Raji (cell line): Measurements from ENCODE around the gene MTCH1.

Experiments
- POLR2A ChIP-seq: IDR thresholded peaks from 2 replicates; pipeline ENCODE4 v1.6.1; 2011; ENCODE audit warnings: low read depth, low read length, control low read depth; ENCODE audit not compliant: insufficient read depth

Gene MTCH1

GRCh38 chr6:36957773-36958271 lies 28.2 kb downstream of the MTCH1 start:
- no peak for TF ChIP-seq POLR2A

DNA sequence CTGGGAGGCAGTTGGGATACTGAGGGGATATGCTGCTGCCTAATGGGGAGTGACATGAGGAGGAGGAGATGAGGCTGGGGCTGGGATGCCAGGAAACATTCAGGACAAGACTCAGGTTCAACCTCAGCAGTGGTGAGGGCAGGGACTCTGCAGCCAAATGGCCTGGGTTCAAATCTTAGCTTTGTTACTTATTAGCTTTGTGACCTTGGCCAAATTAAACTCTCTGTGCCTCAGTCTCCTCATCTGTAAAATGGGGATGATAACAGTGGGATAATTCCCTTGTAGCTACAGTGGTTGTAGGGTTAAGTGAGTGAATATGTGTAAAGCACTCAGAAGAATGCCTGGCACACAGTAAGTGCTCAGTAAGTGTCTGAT lies 29.6 kb downstream of the MTCH1 start:
- no peak for TF ChIP-seq POLR2A

DNA sequence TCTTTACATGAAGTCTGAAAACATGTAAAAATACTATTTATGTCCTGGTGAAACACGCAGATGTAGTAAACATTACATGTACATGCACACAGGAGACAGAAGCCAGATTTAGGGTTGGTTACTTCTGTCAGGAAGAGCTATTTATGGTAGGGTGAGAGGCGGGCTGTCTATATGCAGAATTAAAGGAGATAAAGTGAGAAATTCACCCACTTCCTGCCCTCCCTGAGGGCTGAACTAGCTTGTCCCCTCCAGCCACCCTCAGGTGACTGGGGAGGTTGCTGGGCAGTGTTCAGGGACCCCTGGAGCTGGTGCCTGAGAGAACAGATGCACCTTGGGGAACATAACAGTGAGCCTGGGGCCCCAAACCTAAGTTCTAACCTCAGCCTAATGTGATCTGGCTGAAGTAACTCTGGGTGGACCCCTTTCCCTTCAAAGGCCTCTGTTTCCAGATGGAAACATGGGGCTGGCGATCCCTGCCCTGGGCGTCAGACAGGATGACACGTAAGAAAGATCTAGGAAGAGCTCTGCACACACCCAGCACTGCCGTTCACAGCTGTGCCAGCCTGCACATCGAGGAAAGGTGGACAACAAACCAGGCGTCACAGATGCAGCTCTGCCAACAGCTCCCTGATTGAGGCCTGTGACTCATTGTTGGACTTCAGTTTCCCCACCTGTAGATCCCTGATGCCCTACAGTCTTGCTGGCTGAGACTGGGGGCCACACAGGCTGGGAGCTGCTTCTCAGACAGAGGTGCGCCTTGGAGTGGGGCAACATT lies 30.1 kb downstream of the MTCH1 start:
- no peak for TF ChIP-seq POLR2A

GRCh38 chr6:36955136-36955535 lies 30.9 kb downstream of the MTCH1 start:
- no peak for TF ChIP-seq POLR2A

DNA sequence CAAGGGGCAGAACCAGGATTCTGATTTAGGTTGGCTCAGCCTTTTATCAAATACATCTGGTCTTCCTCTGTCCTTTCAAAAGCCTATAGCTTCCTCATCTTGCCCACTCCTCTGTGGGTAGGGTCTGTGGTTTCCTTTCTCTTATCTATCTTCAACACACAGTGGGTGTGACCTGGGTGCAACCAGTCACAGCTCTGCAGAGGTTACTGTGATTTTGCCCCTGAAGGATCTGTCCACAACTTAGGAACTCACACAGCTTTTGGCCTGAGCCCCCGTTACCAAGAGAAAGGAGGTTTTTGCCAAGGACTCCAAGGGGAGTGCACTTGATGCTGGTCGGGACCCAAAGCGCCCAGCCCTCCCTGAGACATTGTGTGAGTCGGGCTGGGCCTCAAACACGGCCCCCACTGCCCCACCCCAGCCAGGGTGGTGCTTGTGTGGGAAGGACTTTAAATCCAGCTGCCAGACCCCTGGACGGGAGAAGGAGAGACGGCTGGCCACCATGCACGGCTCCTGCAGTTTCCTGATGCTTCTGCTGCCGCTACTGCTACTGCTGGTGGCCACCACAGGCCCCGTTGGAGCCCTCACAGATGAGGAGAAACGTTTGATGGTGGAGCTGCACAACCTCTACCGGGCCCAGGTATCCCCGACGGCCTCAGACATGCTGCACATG lies 31.6 kb downstream of the MTCH1 start, which contains the start of gene PI16:
Gene PI16 (plus strand): TSS at position 477 of the 670 bp plus-strand sequence. CDS start 23 bp downstream, at position 500.
- no peak for TF ChIP-seq POLR2A

DNA sequence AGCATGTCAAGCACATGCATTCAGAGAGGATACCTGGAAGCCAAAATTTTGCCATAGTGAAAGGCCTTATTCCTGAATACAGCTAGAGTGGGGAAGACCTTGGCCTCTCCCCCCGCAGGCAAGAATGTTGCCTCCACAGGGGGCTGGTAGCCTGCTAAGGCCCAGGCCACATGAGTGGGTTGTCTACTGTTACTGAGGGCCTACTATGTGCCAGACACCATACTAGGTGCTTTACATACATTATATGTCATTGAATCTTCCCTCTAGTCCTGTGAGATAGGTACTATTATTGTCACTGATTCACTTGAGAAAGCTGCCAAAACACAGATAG lies 32.1 kb downstream of the MTCH1 start:
- no peak for TF ChIP-seq POLR2A

DNA sequence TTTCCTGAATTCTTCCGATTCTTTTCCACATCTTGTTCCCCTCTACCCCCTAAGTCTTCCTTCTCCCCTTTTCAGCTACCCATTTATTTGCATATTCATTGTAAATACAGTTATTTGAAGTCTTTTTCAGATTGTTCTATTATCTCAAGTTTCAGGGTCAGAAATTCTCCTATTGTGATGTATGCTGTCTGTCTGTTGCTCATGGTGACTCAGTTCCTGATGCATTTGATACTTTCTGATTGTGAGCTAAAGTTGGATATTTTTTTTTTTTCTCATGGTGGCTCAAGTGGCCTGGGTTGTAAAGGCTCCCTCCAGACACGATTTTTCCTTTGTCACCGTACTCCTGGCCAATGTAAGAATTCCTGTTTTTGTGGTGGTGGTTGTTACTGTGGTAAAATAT lies 36.4 kb downstream of the MTCH1 start:
- TF ChIP-seq POLR2A, result no peak

- no peak for TF ChIP-seq POLR2A
These were observed 38.2 kb downstream of the MTCH1 start for GRCh38 chr6:36947570-36948351.

DNA sequence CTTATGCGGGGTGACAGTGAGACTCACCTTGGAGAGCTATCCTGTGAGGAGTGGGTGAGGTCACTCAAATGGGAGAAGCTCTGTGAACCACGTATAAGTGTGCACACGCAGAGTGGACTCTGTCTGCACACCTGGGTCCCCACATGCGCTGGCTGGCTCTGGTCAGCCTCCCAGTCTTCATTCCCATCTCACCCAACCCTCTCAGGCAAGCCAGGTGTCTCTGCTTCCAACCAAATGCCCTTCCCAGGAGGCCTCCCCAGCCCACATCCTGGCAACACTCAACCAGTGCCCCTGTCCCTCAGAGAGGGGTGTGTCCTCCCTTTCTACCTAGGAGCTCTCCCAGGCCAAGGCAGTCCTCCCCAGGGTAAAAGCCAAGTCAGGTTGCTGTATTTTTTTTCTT lies 39.5 kb downstream of the MTCH1 start:
- no peak for TF ChIP-seq POLR2A

- no peak for TF ChIP-seq POLR2A
These were observed 40.7 kb downstream of the MTCH1 start for GRCh38 chr6:36945301-36945700.

GRCh38 chr6:36944650-36945049 lies 41.3 kb downstream of the MTCH1 start:
- no peak for TF ChIP-seq POLR2A

GRCh38 chr6:36940027-36940426 lies 46.0 kb downstream of the MTCH1 start:
- TF ChIP-seq POLR2A, result no peak

- no peak for TF ChIP-seq POLR2A
These were observed 47.5 kb downstream of the MTCH1 start for GRCh38 chr6:36938536-36938935.

DNA sequence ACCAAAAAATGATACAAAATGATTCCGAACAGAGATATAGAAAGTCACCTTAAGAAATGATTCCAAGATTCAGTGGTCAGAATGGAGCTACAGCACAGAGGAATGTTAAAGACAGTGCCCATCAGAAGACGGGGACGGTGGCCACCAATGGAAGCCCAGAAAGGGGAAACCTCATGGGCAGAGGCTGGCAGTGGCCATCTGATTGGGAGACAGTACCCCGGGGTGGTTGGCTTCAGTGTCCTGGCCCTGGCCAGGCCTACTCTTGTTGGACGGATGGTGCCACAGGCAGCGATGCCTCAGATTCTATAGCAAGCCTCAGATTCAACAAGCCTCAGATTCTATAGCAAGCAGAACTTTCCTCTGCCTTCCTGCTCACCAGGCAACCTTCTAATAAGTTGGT lies 48.1 kb downstream of the MTCH1 start:
- TF ChIP-seq POLR2A, result no peak

DNA sequence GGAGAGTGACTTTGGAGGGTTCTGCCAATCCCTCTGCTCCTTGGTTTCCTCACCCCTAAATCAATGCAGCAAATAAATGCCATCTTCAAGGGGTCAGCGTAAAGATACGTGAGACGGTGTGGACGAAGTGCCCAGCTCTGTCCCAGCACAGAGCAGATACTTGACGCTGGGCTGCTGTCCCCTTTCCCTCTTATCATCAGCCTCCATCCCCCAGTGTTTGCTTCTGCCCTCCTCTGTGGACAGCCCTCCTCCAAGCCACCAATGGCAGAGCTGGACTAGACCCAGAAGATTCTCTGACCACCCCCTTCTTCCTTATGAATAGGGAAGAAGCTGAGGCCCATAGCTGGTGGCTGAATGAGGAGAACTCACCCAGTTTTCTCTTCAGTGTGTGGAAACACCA lies 49.2 kb downstream of the MTCH1 start:
- TF ChIP-seq POLR2A, result no peak

DNA sequence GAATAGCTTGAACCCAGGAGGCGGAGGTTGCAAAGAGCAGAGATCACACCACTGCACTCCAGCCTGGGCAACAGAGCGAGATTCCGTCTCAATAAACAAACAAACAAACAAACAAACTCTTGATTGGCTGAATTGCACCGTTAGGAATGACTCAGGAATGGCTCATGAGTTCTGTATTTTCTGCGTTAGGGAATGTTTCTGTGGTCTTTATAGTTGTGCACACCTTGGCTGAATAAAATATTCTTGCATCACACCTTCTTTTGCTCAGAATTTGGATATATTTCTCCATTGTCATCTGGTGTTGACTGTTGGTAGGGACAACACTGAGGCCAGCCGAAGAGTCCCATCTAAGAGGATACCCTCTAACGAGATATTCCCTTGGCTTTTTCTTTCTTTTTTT lies 51.1 kb downstream of the MTCH1 start:
- TF ChIP-seq POLR2A, result no peak

DNA sequence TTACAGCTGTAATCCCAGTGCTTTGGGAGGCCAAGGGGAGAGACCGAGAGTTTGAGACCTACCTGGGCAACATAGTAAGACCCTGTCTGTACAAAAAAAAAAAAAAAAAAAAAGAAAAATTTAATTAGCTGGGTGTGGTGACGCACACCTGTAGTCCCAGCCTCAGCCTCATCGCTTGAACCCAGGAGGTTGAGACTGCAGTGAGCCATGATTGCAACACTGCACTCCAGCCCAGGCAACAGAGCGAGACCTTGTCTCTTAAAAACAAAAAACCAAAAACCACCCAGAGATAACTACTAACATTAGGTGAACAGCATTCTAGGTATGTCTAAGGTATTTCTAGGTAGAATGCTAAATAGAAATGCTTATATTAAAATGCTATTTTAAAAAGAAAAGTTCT lies 52.5 kb downstream of the MTCH1 start:
- no peak for TF ChIP-seq POLR2A

- TF ChIP-seq POLR2A, result no peak
These were observed 52.9 kb downstream of the MTCH1 start for GRCh38 chr6:36933102-36933501.
